Measurements from ENCODE around the gene LHB. TPM values are rescaled to one million over a fixed set of nuclear protein-coding genes. Genes with fewer than 3 reads are reported as not detected.

The LHB gene
- total RNA-seq, 1 donor from 2014 or later = 3.6 TPM

GRCh38 chr19:48975947-48976847 is 40.7 kb downstream of the LHB start:
- no peak for TF ChIP-seq CTCF (conservative IDR thresholded peaks at IDR 0.05; ENCODE audit: low read depth, low read length)
- no peak for DNase-seq (ENCODE audit: low read depth)
- H3K4me3 ChIP-seq (ENCODE audit: low read depth, low read length) = no peak overlapping the region

GRCh38 chr19:48970923-48971395 is 45.9 kb downstream of the LHB start:
- peak; percentile 92 for TF ChIP-seq CTCF (conservative IDR thresholded peaks at IDR 0.05; ENCODE audit: low read depth, low read length)
- H3K4me3 ChIP-seq (ENCODE audit: low read depth, low read length) = no peak overlapping the region
- no peak for DNase-seq (ENCODE audit: low read depth)

- H3K4me3 ChIP-seq (ENCODE audit: low read depth, low read length) = no peak overlapping the region
- DNase-seq (ENCODE audit: low read depth) = no peak
- no peak for TF ChIP-seq CTCF (conservative IDR thresholded peaks at IDR 0.05; ENCODE audit: low read depth, low read length)
Observed at GRCh38 chr19:48970139-48970766, 46.6 kb downstream of the LHB start.

- TF ChIP-seq CTCF (conservative IDR thresholded peaks at IDR 0.05; ENCODE audit: low read depth, low read length) = no peak
- no peak for DNase-seq (ENCODE audit: low read depth)
- H3K4me3 ChIP-seq (ENCODE audit: low read depth, low read length) = no peak overlapping the region
Observed at GRCh38 chr19:48969276-48970138, 47.4 kb downstream of the LHB start.

GRCh38 chr19:48968813-48969218 is 48.1 kb downstream of the LHB start:
- TF ChIP-seq CTCF (conservative IDR thresholded peaks at IDR 0.05; ENCODE audit: low read depth, low read length) = no peak
- DNase-seq (ENCODE audit: low read depth) = no peak
- H3K4me3 ChIP-seq (ENCODE audit: low read depth, low read length) = no peak overlapping the region

- no peak for DNase-seq (ENCODE audit: low read depth)
- no peak for TF ChIP-seq CTCF (conservative IDR thresholded peaks at IDR 0.05; ENCODE audit: low read depth, low read length)
- H3K4me3 ChIP-seq (ENCODE audit: low read depth, low read length) = no peak overlapping the region
Observed at GRCh38 chr19:48968179-48968661, 48.7 kb downstream of the LHB start.

Data from epithelial cell of proximal tubule (primary cell).